HEK293 (cell line): ENCODE results near the gene KCNK7.

ENCODE experiments used
- BCL11A ChIP-seq: fragments of 450-650 bp; formaldehyde crosslinking; IDR thresholded peaks from 2 replicates; pipeline ENCODE4 v1.5.1; 2016; ENCODE audit warnings: low read depth, missing biosample characterization, missing genetic modification characterization
- GLIS2 ChIP-seq: fragments of 450-650 bp; formaldehyde crosslinking; IDR thresholded peaks from 2 replicates; pipeline ENCODE4 v1.5.1; 2016; ENCODE audit warnings: missing biosample characterization, missing genetic modification characterization
- KLF9 ChIP-seq: fragments of 450-650 bp; formaldehyde crosslinking; IDR thresholded peaks from 2 replicates; pipeline ENCODE4 v1.5.1; 2016; ENCODE audit warnings: missing biosample characterization, missing genetic modification characterization, low read depth
- YY2 ChIP-seq: fragments of 450-650 bp; formaldehyde crosslinking; IDR thresholded peaks from 2 replicates; pipeline ENCODE4 v1.5.1; 2016; ENCODE audit warnings: missing biosample characterization, missing genetic modification characterization
- ZBTB21 ChIP-seq: fragments of 450-650 bp; formaldehyde crosslinking; IDR thresholded peaks from 2 replicates; pipeline ENCODE4 v1.5.1; 2017; ENCODE audit warnings: missing biosample characterization, missing genetic modification characterization
- ZFHX2 ChIP-seq: fragments of 450-650 bp; formaldehyde crosslinking; conservative IDR thresholded peaks from 2 replicates; pipeline ENCODE4 v1.5.1; 2016; ENCODE audit warnings: missing biosample characterization, missing genetic modification characterization
- ZFP37 ChIP-seq: fragments of 450-650 bp; formaldehyde crosslinking; IDR thresholded peaks from 2 replicates; pipeline ENCODE4 v1.5.1; 2016; ENCODE audit warnings: missing biosample characterization, missing genetic modification characterization
- ZFP41 ChIP-seq: fragments of 450-650 bp; formaldehyde crosslinking; IDR thresholded peaks from 2 replicates; pipeline ENCODE4 v1.5.1; 2016; ENCODE audit warnings: missing biosample characterization, missing genetic modification characterization, borderline replicate concordance
- ZNF157 ChIP-seq: fragments of 450-650 bp; formaldehyde crosslinking; IDR thresholded peaks from 2 replicates; pipeline ENCODE4 v1.5.1; 2016; ENCODE audit warnings: missing biosample characterization, missing genetic modification characterization
- ZNF184 ChIP-seq: fragments of 450-650 bp; IDR thresholded peaks from 2 replicates; pipeline ENCODE4 v1.5.1; 2018; ENCODE audit warnings: missing biosample characterization, mild to moderate bottlenecking, missing genetic modification characterization
- ZNF514 ChIP-seq: fragments of 450-650 bp; formaldehyde crosslinking; IDR thresholded peaks from 2 replicates; pipeline ENCODE4 v1.5.1; 2016; ENCODE audit warnings: missing biosample characterization, missing genetic modification characterization
- ZNF561 ChIP-seq: fragments of 450-650 bp; IDR thresholded peaks from 2 replicates; pipeline ENCODE4 v1.5.1; 2018; ENCODE audit warnings: missing biosample characterization, missing genetic modification characterization, borderline replicate concordance
- ZNF621 ChIP-seq: fragments of 450-650 bp; formaldehyde crosslinking; IDR thresholded peaks from 2 replicates; pipeline ENCODE4 v1.5.1; 2017; ENCODE audit warnings: missing biosample characterization, missing genetic modification characterization
- ZNF624 ChIP-seq: fragments of 450-650 bp; formaldehyde crosslinking; IDR thresholded peaks from 2 replicates; pipeline ENCODE4 v1.5.1; 2017; ENCODE audit warnings: missing biosample characterization, missing genetic modification characterization
- ZNF768 ChIP-seq: fragments of 450-650 bp; formaldehyde crosslinking; IDR thresholded peaks from 2 replicates; pipeline ENCODE4 v1.5.1; 2018; ENCODE audit warnings: missing biosample characterization, mild to moderate bottlenecking, missing genetic modification characterization
- ZNF830 ChIP-seq: fragments of 450-650 bp; IDR thresholded peaks from 2 replicates; pipeline ENCODE4 v1.5.0; 2018; ENCODE audit warnings: missing biosample characterization, missing genetic modification characterization, low read depth, mild to moderate bottlenecking, moderate library complexity
- ZXDB ChIP-seq: fragments of 450-650 bp; formaldehyde crosslinking; IDR thresholded peaks from 2 replicates; pipeline ENCODE4 v1.5.1; 2016; ENCODE audit warnings: missing biosample characterization, missing genetic modification characterization
- TF ChIP-seq, protein P1 (sequence below): fragments of 450-650 bp; formaldehyde crosslinking; IDR thresholded peaks from 2 replicates; pipeline ENCODE4 v1.5.1; 2017; ENCODE audit warnings: missing biosample characterization, missing genetic modification characterization
- TF ChIP-seq, protein P2 (sequence below): fragments of 450-650 bp; formaldehyde crosslinking; IDR thresholded peaks from 2 replicates; pipeline ENCODE4 v1.5.1; 2016; ENCODE audit warnings: missing biosample characterization, missing genetic modification characterization
- TF ChIP-seq, protein P3 (sequence below): fragments of 450-650 bp; formaldehyde crosslinking; IDR thresholded peaks from 2 replicates; pipeline ENCODE4 v1.5.1; 2016; ENCODE audit warnings: missing biosample characterization, missing genetic modification characterization
- TF ChIP-seq, protein P4 (sequence below): fragments of 450-650 bp; IDR thresholded peaks from 2 replicates; pipeline ENCODE4 v1.5.1; 2018; ENCODE audit warnings: missing biosample characterization, missing genetic modification characterization

KCNK7 gene

DNA sequence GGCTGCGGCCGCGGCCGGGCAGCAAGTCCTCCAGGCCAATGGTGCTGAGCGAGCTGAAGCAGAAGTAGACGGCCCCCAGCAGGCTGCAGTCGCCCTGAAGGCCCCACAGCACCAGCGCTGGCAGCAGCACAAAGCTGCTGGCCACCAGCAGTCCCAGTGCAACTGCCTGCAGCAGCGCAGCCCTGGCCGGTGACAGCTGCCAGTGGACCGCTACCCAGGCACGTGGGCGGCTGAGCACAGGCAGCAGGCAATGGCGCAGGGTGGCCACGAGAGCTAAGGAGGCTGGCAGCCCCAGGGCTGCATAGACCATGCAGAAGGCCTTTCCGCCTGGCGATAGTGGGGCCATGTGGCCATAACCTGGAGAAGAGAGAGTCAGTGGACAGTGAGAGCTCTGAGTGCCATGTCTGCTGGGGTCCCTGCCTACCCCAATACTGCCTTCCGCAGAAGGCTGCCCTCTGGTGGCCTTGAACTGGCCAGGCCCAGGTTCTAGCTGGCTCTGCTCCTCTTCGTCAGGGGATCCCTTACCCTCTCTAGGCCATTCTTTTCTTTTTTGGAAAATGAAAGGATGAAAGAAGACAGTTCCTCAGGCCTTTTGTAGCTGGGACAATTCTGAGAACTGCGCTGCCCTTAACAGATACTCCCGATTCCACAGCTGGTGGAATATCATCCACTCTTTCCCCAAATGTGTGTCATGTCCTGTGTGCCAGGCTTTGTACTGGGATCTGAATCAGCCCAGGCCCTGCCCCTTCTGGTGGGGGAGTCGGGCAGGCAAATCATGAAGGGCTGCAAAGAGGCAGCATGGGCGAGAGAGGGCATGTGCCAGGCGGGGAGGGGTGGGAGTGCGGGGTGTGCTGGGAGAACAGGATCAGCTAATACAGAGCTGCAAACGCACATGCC lies 1.8 kb downstream of the KCNK7 start (continued):
- TF ChIP-seq ZNF184 (tag by site-specific recombination), result no peak
- TF ChIP-seq ZFHX2 (tag by site-specific recombination), result peak; percentile 18; the same call in 1 of the 2 replicates
- TF ChIP-seq, protein P1, sequence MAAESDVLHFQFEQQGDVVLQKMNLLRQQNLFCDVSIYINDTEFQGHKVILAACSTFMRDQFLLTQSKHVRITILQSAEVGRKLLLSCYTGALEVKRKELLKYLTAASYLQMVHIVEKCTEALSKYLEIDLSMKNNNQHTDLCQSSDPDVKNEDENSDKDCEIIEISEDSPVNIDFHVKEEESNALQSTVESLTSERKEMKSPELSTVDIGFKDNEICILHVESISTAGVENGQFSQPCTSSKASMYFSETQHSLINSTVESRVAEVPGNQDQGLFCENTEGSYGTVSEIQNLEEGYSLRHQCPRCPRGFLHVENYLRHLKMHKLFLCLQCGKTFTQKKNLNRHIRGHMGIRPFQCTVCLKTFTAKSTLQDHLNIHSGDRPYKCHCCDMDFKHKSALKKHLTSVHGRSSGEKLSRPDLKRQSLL (tag by site-specific recombination), result no peak
- no peak for TF ChIP-seq BCL11A
- no peak for TF ChIP-seq ZNF157 (tag by site-specific recombination)
- TF ChIP-seq, protein P2, sequence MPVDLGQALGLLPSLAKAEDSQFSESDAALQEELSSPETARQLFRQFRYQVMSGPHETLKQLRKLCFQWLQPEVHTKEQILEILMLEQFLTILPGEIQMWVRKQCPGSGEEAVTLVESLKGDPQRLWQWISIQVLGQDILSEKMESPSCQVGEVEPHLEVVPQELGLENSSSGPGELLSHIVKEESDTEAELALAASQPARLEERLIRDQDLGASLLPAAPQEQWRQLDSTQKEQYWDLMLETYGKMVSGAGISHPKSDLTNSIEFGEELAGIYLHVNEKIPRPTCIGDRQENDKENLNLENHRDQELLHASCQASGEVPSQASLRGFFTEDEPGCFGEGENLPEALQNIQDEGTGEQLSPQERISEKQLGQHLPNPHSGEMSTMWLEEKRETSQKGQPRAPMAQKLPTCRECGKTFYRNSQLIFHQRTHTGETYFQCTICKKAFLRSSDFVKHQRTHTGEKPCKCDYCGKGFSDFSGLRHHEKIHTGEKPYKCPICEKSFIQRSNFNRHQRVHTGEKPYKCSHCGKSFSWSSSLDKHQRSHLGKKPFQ, result no peak
- TF ChIP-seq ZXDB (tag by site-specific recombination), result no peak
- TF ChIP-seq ZFP37, result no peak
- TF ChIP-seq, protein P3, sequence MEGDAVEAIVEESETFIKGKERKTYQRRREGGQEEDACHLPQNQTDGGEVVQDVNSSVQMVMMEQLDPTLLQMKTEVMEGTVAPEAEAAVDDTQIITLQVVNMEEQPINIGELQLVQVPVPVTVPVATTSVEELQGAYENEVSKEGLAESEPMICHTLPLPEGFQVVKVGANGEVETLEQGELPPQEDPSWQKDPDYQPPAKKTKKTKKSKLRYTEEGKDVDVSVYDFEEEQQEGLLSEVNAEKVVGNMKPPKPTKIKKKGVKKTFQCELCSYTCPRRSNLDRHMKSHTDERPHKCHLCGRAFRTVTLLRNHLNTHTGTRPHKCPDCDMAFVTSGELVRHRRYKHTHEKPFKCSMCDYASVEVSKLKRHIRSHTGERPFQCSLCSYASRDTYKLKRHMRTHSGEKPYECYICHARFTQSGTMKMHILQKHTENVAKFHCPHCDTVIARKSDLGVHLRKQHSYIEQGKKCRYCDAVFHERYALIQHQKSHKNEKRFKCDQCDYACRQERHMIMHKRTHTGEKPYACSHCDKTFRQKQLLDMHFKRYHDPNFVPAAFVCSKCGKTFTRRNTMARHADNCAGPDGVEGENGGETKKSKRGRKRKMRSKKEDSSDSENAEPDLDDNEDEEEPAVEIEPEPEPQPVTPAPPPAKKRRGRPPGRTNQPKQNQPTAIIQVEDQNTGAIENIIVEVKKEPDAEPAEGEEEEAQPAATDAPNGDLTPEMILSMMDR (tag by site-specific recombination), result peak; percentile 68
- no peak for TF ChIP-seq ZNF768 (tag by site-specific recombination)
- TF ChIP-seq ZFP41 (tag by site-specific recombination), result no peak
- no peak for TF ChIP-seq ZNF830
- TF ChIP-seq ZNF621 (tag by site-specific recombination), result no peak
- no peak for TF ChIP-seq KLF9
- TF ChIP-seq ZNF514 (tag by site-specific recombination), result no peak
- TF ChIP-seq, protein P4, sequence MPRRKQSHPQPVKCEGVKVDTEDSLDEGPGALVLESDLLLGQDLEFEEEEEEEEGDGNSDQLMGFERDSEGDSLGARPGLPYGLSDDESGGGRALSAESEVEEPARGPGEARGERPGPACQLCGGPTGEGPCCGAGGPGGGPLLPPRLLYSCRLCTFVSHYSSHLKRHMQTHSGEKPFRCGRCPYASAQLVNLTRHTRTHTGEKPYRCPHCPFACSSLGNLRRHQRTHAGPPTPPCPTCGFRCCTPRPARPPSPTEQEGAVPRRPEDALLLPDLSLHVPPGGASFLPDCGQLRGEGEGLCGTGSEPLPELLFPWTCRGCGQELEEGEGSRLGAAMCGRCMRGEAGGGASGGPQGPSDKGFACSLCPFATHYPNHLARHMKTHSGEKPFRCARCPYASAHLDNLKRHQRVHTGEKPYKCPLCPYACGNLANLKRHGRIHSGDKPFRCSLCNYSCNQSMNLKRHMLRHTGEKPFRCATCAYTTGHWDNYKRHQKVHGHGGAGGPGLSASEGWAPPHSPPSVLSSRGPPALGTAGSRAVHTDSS, result 0 out of 2 replicates have a peak, but pooled peaks have one; percentile 24
- 0 out of 2 replicates have a peak, but pooled peaks have one; percentile 17 for TF ChIP-seq GLIS2
- no peak for TF ChIP-seq ZBTB21 (tag by site-specific recombination)
- no peak for TF ChIP-seq YY2
- TF ChIP-seq ZNF561 (tag by site-specific recombination), result no peak
- no peak for TF ChIP-seq ZNF624 (tag by site-specific recombination)
